B cell (primary cell): ENCODE results near the gene FSTL5.

Experiments
- EZH2 ChIP-seq: IDR thresholded peaks from 2 replicates; pipeline ENCODE4 v1.6.1; 2012; ENCODE audit warnings: borderline replicate concordance, low read depth, mild to moderate bottlenecking, moderate library complexity, low read length; ENCODE audit not compliant: insufficient read depth, poor library complexity, severe bottlenecking
- TF ChIP-seq, protein P1 (sequence below): fragments of 200-600 bp; IDR thresholded peaks from one replicate; pipeline ENCODE4 v1.8.0; 2022; ENCODE audit warnings: antibody characterized with exemption, mild to moderate bottlenecking

DNA sequence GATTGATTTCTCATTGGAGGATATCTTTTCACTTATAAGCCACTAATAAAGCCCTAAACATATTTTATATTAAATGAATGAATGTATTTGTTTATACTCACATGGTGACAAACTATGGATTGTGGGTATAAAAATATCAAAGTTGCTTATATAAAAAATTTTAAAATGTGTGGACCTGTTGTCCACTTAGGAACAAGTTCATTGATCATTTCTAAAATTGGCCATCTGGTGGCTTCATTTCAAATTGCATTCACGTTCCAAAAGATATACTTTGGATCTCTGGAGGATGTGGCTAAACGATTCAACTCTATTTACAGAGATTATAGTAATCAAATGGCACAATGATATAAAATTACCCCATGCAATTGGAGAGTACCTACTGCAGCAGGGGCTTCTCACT, 32.5 kb downstream of the FSTL5 start:
- TF ChIP-seq, protein P1, sequence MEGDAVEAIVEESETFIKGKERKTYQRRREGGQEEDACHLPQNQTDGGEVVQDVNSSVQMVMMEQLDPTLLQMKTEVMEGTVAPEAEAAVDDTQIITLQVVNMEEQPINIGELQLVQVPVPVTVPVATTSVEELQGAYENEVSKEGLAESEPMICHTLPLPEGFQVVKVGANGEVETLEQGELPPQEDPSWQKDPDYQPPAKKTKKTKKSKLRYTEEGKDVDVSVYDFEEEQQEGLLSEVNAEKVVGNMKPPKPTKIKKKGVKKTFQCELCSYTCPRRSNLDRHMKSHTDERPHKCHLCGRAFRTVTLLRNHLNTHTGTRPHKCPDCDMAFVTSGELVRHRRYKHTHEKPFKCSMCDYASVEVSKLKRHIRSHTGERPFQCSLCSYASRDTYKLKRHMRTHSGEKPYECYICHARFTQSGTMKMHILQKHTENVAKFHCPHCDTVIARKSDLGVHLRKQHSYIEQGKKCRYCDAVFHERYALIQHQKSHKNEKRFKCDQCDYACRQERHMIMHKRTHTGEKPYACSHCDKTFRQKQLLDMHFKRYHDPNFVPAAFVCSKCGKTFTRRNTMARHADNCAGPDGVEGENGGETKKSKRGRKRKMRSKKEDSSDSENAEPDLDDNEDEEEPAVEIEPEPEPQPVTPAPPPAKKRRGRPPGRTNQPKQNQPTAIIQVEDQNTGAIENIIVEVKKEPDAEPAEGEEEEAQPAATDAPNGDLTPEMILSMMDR, result no peak
- TF ChIP-seq EZH2, result no peak
